ENCODE results near the gene HNF1B. TPM values are rescaled to one million over a fixed set of nuclear protein-coding genes. Genes with fewer than 3 reads are reported as not detected.

Gene HNF1B
- total and polyA plus RNA-seq, 4 donors: 1.6 to 5.7 (median 4.5) TPM

- no peak overlapping the region for H3K27ac ChIP-seq (ENCODE audit: low read depth in 1 of 2, low read length in 2 of 2)
- H3K9me3 ChIP-seq (ENCODE audit: control insufficient read depth in 4 of 4, low read length in 3 of 4): no peaks in the 10 kb centered on the region
- H3K27me3 ChIP-seq (ENCODE audit: control insufficient read depth in 4 of 4, insufficient read depth in 4 of 4, low read length in 3 of 4): peaks cover 0 to 2% (median 0%) of the 10 kb centered on the region in 4 donors
- H3K4me1 ChIP-seq (ENCODE audit: control insufficient read depth in 4 of 4, insufficient read depth in 4 of 4, low read length in 3 of 4): peaks cover 2 to 23% (median 10%) of the 10 kb centered on the region in 4 donors
- WGBS: 83% methylated on average over 2 of the region's 2 CpGs
- no peak for DNase-seq (ENCODE audit: low spot score)
- no peak overlapping the region for H3K9ac ChIP-seq (ENCODE audit: low read depth in 1 of 2, low read length in 2 of 2)
- no peak overlapping the region for H3K4me3 ChIP-seq (ENCODE audit: low read depth in 1 of 3, low read length in 3 of 3)
- no peak for TF ChIP-seq MAX (IDR thresholded peaks at IDR 0.05)
- TF ChIP-seq RAD21 (IDR thresholded peaks at IDR 0.05): no peak
- no peak for TF ChIP-seq ATF3 (IDR thresholded peaks at IDR 0.05)
- no peak for TF ChIP-seq FOXA2 (IDR thresholded peaks at IDR 0.05)
- no peak for TF ChIP-seq YY1 (IDR thresholded peaks at IDR 0.05)
- TF ChIP-seq SP1 (IDR thresholded peaks at IDR 0.05): no peak
- TF ChIP-seq EGR1 (IDR thresholded peaks at IDR 0.05; ENCODE audit: low read depth in 2 of 2): no peak
- TF ChIP-seq RXRA (IDR thresholded peaks at IDR 0.05): no peak
- no peak for TF ChIP-seq CTCF (IDR thresholded peaks at IDR 0.05; ENCODE audit: low read depth, low read length, missing input control)
- H3K36me3 ChIP-seq (ENCODE audit: control insufficient read depth in 4 of 4, insufficient read depth in 3 of 4, low read depth in 1 of 4, low read length in 3 of 4): no peaks in the 10 kb centered on the region
Measured at GRCh38 chr17:37747222-37747621, 2.4 kb upstream of the HNF1B start.

GRCh38 chr17:37746617-37747016 lies 1.8 kb upstream of the HNF1B start:
- Histone ChIP-seq H3K4me3 (ENCODE audit: low read depth in 1 of 3, low read length in 3 of 3) (peak overlapping the region in 1 of 3 donors; percentile 90), H3K27me3 (ENCODE audit: control insufficient read depth in 4 of 4, insufficient read depth in 4 of 4, low read length in 3 of 4) (peaks cover 0 to 2% (median 0%) of the 10 kb centered on the region in 4 donors), H3K27ac (ENCODE audit: low read depth in 1 of 2, low read length in 2 of 2) (no peak overlapping the region), H3K4me1 (ENCODE audit: control insufficient read depth in 4 of 4, insufficient read depth in 4 of 4, low read length in 3 of 4) (peaks cover 2 to 23% (median 11%) of the 10 kb centered on the region in 4 donors), H3K9me3 (ENCODE audit: control insufficient read depth in 4 of 4, low read length in 3 of 4) (no peaks in the 10 kb centered on the region), H3K9ac (ENCODE audit: low read depth in 1 of 2, low read length in 2 of 2) (peak overlapping the region in 1 of 2 donors; percentile 3), H3K36me3 (ENCODE audit: control insufficient read depth in 4 of 4, insufficient read depth in 3 of 4, low read depth in 1 of 4, low read length in 3 of 4) (no peaks in the 10 kb centered on the region)
- WGBS: 75% methylated on average over 2 of the region's 2 CpGs
- TF ChIP-seq RXRA (IDR thresholded peaks at IDR 0.05): no peak
- TF ChIP-seq RAD21 (IDR thresholded peaks at IDR 0.05): no peak
- no peak for DNase-seq (ENCODE audit: low spot score)

- WGBS: 10% methylated on average over 20 of the region's 20 CpGs
- H3K27me3 ChIP-seq (ENCODE audit: control insufficient read depth in 4 of 4, insufficient read depth in 4 of 4, low read length in 3 of 4): peaks cover 0 to 2% (median 0%) of the 10 kb centered on the region in 4 donors
- H3K36me3 ChIP-seq (ENCODE audit: control insufficient read depth in 4 of 4, insufficient read depth in 3 of 4, low read depth in 1 of 4, low read length in 3 of 4): no peaks in the 10 kb centered on the region
- H3K9me3 ChIP-seq (ENCODE audit: control insufficient read depth in 4 of 4, low read length in 3 of 4): no peaks in the 10 kb centered on the region
- peak overlapping the region; percentile 92 to 98 for H3K27ac ChIP-seq (ENCODE audit: low read depth in 1 of 2, low read length in 2 of 2)
- DNase-seq (ENCODE audit: low spot score): no peak
- peak overlapping the region; percentile 0 to 67 for H3K9ac ChIP-seq (ENCODE audit: low read depth in 1 of 2, low read length in 2 of 2)
- peak overlapping the region; percentile 76 to 90 (median 82) for H3K4me3 ChIP-seq (ENCODE audit: low read depth in 1 of 3, low read length in 3 of 3)
- TF ChIP-seq HNF4G (IDR thresholded peaks at IDR 0.05) (no peak), GABPA (IDR thresholded peaks at IDR 0.05 in 1 of 2, conservative IDR thresholded peaks at IDR 0.05 in 1 of 2) (no peak), MAX (IDR thresholded peaks at IDR 0.05) (no peak), RAD21 (IDR thresholded peaks at IDR 0.05) (no peak)
- peaks cover 2 to 24% (median 12%) of the 10 kb centered on the region in 4 donors for H3K4me1 ChIP-seq (ENCODE audit: control insufficient read depth in 4 of 4, insufficient read depth in 4 of 4, low read length in 3 of 4)
Measured at GRCh38 chr17:37745801-37746426, 1.1 kb upstream of the HNF1B start.
